Stimulated activated CD4-positive, alpha-beta T cell treated with anti-CD3 and anti-CD28 coated beads, Interleukin-1b, Interleukin-23, amount 100 ng/mL, for 4 hours (primary cell): ENCODE data around the gene JPH3.
A peak's percentile ranks its signal among the peaks of the same experiment; 100 is the strongest.

Experiments used
- DNase-seq, 2 donors: peaks; one replicate each; pipeline ENCODE4 v3.0.0-alpha.2; 2020; ENCODE audit warnings: low read depth in 2 of 2

Gene JPH3

DNA sequence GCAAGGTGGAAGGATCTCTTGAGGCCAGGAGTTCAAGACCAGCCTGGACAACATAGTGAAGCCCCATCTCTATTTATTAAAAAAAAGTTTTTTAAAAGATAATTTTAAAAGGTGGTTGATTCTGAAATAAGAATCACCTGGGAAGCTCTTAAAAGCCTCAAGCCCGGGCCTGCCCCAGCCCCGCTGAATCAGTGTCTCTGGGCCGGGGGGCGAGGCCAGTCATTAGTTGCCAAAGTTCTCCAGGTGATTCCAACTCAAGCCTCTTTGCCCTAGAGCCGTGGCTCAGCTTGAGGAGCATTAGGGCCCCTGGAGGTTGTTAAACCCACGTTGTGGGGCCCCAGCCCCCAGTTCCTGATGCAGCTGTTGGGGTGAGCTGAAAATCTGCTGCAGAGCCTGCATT, 24.6 kb downstream of the JPH3 start:
- no peak for DNase-seq

DNA sequence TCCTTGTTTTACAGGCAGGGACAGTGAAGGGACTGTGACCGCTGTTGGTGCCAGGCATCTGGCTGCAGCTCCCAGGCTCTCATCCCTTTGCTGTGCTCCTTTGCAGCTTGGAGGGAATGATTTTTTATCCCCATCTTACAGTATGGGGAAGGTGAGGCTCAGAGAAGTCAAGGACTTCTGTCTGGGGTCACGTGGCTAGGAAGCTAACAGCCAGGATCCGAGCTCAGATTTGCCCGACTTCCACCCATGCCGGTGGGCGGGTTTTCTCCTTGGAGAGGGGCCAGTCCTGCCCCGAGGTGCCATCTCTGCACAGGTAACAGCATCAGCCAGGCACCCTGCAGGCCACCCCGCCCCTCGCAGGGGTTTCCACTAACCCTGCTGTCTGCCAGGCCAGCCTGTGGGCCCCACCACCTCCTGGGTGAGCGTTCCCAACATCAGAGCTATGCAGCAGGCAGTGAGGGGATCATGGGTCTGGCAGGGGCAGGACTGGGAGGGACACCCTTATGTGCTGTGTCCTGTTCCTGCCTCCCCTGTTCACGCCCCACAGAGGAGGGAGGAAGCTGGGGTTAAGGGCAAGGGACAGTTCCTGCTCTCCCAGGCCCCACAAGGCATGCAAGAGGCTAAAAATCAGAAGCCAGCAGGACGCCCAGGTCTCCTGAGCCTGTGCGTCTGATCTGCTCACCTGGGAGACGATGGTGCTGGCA, 25.4 kb downstream of the JPH3 start:
- no peak for DNase-seq

DNA sequence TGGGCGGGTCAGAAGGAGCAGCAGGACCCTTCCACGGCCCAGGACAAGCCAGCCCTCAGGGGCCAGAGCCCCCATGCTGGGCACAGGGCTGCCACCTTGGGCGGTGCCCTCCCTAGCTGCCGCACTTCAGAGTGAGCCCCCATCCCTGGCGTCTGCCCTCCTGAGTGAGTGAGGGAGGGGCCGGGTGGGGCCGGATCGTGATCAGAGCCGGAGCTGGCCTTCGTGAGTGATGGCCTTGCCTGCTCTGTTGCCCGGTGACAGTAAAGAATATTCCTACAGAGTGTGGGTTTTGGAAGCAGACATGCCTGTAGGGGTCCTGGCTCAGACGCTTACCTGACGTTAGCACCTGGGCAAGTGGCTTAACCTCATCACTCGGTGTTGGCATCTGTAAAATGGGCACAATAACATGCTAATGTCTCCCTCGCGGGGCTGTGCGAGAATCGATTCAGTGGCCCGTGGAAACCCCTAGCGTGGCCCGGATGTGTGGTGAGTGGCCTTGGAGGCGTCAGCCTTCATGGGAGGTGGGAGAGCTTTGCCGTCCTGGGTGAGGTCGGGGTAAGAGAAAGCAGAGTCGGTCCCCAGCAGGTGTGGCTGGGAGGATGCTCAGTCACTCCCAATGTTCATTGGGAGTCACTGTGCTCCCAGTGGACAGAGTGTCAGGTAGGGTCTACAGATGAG, 26.1 kb downstream of the JPH3 start:
- DNase-seq, result no peak

DNA sequence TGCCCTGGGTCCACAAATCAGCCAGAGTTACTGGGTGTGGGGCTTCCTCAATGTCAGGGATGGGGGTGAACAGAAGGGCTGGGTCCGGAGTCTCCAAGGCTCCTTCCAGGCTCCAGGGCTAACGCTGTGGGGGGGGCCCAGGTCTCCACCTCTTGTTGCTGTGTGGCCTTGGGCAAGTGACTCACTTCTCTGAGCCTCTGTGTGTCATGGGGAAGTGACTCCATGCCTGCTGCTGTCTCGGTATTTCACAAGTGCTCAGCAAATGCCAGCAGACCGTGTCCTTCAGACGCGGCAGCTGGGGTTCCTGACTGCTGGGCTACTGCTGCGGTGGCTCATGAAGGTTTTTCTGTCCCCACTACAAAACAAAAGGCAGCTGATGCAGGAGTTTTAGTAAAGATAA, 26.6 kb downstream of the JPH3 start:
- DNase-seq, result no peak

DNA sequence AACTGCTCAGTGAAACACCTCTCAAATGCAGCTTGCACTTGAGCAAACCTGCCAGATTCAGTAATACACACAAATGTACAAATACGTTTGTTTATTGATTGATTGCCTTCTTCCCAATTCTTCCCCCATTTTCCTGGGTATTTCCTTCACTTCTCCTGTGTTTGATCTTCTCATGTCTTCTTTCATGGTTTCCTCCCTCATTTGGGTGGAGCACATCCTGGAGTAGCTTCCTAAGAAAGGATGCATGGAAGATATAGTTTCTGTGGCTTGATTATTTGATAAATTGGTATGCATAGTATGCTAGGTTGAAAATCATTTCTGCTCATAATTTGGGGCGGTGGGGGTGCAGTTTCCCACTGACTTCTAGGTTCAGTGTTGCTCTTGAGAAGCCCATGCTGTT, 28.8 kb downstream of the JPH3 start:
- no peak for DNase-seq

DNA sequence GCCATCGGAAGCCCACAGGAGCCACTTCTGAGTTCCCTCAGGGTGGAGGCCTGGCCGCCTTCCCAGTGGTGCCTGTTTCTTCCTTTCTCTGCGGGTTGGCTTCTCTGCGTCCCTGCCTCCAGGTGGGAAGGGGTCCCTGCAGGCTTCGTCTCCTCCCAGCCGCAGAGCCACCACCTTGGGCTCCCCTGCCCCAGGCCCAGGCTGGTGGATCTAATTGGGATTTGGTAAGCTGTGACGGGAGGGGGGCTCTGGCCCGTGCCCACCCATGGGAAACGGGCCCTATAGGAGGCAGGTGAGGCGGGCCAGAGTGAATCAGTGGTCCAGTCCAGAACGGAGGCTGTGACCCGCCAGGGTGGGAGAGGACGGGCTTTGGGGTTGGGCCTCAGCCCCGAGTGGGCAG, 32.1 kb downstream of the JPH3 start:
- DNase-seq, result no peak

DNA sequence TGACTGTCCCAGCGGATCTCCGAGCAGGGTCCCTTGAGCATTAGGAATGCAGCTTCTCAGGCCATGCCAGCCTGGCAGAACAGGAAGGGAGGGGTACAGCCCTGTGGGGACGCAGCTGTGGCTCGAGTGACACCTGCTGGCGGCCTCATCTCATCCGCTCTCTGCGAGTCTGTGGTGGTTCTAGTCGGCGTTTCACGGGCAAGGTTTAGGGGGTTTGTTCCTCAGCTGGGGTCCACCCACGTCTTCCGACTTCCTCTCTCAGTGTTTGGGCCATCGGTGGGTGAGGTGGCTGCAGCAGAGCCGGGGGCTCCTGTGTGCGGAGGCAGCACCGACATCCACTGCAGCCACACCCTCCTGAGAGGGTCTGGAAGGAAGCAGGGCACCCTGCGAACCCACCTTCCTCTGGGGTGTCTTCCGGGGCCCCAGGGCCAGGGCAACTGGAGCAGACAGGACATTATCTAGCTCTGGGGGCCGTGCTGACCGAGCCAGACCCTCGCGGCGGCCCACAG, 33.3 kb downstream of the JPH3 start:
- DNase-seq, result peak; percentile 63 to 64

DNA sequence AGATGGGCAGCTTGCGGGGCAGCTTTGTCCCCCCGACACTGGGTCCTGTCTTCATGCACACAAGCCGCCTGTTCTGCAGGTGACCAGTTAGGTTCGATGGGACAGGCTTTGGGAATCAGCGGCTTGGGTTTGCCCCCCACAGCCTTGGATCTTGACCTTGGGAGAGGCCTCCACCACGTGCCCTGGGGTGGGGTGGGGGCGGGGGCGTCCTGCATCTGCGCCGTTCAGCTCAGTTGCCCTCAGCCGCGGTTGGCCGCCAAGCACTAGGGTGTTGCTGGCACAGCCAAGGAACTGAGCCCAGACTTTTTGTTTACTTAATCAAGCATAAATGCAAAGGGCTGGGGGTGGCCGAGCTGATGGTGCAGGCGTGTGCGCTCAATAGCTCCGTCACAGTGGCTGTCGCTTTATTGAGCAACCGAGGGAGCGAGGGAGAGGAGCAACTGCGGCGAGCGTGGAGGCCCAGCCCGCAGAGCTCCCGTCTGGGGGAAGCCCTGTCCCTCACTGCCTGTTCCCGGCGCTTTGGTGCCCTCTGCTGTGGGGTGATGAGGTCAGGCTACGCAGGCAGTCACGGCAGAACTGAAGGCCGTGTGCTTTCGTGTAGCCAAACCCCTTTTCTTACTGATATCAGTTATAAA, 33.9 kb downstream of the JPH3 start:
- peak; percentile 70 to 76 for DNase-seq

DNA sequence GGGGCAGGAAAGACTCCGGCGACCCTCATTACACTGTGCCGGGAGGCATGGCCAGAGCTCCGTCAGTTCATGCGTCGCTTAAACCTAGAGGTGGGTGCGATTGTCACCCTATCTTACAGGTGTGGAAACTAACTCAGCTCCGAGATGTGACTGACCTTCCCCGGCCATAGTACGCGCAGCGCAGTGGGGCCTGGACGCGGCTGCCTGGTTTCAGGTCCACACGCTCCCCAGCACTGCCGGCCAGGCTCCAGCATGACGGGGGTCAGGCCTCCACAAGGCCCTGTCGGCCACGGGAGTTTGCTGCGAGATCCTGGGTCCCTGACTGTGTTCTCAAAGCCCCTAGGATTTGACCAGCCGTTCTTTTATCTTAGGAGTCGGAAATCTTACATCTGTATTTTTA, 34.4 kb downstream of the JPH3 start:
- no peak for DNase-seq

DNA sequence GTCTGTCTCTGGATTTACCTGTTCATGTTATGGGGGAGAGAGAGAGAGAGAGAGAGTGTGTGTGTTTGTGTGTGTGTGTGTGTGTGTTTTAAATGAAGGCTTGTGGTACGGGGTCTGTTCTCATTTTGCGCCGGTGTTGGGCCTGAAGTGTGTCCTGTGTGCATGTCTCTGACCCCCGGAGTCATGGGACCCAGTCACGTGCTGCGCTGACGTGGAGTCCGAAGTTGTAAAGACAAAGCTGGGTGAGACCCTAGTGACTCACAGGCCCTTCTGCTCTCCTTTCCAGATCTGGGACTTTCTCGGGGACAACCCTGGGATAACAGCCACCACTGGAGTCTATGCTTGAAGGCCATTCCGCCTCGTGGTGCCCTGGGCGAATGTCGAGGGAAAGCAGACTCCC, 35.0 kb downstream of the JPH3 start:
- no peak for DNase-seq

DNA sequence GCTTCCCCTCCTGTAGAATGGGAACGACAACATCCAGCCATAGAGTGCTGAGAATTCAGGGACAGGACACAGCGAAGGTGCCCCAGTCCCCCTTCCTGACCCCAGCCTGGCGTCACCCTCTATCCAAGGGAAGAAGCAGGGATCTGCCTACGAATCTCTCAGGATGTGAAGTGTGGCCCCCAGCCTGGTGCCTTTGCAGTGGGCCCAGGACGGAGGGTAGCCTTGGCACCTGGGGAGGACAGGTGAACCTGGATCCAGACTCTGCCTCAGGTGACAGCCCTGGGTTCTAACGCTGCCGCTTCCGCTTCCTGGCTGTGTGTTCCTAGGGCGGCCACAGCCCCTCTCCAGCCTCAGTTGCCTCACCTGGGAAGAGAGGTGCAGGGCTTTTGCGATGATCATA, 36.4 kb downstream of the JPH3 start:
- no peak for DNase-seq

DNA sequence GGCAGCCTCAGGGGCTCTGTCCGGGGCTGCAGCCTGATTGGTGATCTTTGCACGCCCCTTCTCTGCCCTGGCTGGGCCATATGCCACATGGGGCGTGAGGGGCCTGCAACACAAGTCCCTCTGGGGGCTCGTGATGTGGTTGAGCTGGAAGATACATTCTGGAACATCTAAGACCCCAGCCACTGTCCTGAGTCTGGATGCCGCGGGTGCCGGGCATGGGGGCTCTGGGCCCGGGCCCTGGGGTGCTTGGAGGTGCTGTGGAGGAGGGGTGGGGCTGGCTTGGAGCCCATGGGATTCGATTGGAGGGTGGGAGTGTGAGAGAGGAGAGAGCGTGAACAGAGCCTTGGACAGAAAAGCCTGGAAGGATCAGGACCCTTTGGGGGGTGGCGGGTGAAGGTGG, 39.4 kb downstream of the JPH3 start:
- no peak for DNase-seq

DNA sequence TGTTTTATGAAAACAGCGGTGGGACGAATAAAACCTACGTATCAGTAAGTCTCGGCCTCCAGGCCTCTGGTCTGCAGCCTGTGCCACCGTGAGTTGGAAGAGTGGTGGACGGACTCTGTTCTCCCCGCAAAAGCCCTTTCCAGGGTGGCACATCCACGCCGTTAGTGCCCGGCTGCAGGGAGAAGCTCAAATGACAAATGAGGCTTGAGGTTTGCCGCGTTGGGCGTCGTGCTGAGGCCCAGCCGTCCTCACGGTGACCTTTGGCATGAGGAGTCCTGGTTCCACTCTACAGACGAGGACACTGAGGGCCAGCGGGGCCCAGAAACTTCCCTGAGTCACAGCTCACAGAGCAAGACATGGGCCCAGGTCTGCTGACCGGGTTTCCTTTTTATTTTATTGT, 40.2 kb downstream of the JPH3 start:
- DNase-seq, result no peak

DNA sequence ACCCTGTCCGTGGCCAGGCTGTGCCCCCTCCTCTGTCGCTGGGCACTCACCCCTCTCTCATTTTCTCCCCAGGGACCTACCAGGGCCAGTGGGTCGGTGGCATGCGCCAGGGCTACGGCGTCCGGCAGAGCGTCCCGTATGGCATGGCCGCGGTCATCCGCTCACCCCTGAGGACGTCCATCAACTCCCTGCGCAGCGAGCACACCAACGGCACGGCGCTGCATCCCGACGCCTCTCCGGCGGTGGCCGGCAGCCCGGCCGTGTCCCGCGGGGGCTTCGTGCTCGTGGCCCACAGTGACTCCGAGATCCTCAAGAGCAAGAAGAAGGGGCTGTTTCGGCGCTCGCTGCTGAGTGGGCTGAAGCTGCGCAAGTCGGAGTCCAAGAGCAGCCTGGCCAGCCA, 41.9 kb downstream of the JPH3 start:
- DNase-seq, result no peak

DNA sequence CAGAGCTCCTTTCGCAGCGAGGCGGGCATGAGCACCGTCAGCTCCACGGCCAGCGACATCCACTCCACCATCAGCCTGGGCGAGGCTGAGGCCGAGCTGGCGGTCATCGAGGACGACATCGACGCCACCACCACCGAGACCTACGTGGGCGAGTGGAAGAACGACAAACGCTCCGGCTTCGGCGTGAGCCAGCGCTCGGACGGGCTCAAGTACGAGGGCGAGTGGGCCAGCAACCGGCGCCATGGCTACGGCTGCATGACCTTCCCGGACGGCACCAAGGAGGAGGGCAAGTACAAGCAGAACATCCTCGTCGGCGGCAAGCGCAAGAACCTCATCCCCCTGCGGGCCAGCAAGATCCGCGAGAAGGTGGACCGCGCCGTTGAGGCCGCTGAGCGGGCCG, 42.3 kb downstream of the JPH3 start:
- DNase-seq, result no peak

DNA sequence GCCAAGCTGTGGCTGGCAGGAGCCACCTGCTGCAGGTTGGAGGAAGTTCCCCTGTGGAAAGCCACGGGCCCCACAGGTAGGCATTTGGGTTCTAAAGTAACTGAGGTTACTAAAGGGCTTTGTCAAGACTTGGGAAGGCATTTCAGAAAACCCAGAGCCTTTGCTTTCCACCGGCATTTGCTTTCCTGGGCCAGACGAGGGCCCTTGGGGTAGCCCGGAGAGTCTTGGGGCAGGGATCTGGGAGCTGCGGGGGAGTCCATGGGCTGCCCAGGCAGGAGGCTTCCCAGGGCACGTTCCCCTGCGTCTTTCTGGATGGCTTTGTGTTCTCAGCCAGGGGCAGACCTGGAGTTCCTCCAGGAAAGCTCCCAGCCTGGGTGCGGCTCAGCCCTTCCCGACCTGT, 43.5 kb downstream of the JPH3 start:
- DNase-seq, result no peak

DNA sequence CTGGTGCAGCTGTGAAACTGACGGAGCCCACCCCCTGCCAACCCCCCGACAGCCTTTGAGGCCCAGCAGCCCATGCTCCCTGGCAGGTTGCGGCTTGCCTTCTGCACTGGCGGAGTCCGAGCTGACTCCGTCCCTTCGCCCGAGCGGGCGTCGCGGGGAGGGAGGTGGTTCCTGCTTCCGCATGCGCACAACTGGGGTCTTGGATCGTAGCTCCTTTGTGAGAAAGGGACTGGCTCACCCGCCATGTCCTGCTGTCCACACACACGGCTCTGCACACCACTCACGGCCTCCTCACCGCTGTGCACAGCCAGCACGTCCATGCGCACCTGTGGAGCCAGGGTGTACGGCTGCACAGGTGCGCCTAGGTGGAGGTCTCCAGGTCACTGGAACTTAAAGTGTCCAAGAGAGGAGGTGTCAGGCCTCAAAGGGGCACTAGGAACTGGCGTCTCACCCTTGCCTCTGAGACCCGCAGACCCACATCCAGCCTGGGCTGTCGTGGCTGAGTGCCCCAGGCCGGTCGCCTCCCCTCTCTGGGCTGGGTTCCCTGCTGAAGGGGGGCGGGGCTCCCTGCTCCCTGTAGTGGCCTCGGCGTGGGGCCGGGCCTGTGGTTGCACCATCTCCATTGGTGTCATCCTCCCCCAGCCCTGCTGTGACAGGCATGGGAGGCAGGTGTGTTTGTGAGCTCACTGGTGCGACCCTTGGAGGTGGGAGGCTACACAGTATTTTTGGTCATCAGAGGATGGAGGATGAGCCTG, 45.3 kb downstream of the JPH3 start:
- no peak for DNase-seq

DNA sequence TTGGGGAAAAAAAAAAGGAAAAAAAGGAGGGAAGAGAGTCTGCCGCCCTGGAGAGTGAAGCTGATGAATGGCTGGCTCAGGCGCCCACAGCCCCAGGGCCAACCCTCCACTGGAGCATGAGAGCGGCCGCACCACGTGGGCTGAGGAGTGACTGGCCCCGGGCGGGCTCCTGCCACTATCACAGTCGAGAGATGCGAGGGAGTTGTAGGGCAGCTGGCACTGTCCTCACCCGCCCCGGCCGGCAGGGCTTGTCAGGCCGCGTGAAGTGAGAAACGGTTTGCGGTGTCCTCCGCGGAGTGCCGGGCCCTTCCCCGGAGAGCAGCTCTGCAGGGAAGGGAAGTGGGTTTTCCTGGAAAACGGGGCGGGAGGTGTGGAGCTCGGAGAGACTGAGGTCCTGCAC, 45.9 kb downstream of the JPH3 start:
- no peak for DNase-seq

DNA sequence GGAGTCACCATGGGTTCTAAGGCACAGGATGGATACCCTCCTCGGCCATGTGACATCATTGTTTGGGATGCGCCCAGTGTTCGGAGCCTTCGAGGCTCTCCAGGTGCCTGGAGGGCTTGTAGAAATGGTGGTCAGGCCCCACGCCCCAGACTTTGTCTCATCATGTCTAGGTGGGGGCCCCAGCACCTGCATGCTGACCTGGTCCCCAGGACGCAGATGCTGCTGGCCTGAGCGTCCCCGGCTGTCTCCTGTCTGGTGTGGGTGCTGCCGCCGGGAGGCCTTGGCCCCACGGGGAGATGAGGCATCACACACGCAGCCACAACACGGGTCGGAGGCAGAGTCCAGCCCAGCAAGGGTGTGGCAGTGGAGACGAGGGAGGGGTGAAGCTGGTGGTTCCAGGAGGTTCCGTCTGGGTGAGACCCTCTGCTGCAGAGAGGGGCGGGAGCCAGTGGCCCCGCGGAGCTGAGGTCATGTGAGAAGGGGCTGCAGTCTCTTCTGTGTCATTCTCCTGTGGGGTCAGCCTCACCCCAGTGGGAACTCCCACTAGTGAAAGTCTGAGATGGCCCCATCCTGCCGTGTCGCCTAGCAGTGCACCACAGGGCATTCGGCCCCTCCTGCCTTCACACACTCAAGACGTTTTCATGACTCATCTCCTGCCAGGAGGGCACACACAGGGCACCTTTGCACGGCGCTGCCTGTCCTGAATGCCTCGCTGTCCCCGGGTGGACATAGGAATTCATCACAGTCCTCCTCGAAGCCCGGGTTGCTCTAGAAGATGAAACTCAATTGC, 46.6 kb downstream of the JPH3 start:
- DNase-seq, result no peak

DNA sequence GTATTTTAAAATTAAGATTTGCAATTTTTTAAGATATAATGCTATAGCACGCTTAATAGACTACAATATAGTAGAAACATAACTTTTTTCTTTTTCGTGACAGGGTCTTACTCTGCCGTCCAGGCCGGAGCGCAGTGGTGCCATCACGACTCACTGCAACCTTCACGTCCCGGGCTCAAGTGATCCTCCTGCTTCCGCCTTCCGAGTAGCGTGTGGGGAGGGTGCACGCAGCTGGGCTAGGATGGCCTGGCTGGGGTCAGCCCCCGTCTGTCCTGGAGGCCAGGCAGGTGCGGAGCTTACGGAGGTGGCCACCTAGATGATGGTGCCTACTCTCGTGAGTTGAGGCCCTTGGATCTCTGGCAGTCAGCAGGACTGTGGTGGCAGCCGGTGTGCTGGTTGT, 50.1 kb downstream of the JPH3 start:
- DNase-seq, result no peak

DNA sequence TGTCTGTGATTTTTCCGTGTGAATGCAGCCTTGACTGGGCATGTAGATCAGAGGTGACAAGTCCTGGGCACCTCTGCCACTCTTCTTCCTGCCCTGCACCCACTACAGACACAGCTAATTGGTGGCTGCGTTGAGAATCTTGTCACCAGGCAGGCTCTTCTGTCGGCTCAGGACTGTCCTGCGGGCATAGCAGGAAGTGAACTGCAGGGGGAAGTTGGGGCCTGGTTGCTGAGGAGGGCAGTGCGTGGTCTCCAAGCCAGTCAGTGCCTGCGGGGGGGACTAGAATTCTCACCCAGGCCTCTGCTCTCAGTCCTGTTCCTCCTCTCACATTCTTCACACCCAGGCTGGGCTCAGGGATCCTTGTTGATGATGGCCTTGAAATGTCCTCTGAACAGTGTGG, 50.5 kb downstream of the JPH3 start:
- DNase-seq, result no peak

DNA sequence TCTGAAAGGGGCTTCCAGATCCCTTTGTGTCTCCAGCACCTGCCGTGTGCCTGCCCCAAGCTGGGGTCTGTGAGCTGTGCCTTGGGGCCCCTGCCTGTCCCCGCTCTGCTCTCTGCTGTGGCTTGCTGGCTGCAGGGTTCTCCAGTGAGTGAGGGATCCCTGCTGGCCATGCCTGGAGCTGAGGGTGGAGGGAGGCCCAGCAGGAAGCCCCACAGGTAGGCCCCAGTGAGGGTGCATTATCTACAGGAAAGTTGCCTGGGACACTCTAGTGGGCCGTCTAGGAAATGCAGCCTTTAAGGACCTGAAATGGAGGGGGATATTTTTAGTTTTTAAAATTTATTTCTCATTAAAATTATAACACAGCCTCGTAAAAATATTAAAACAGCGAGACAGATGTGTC, 50.9 kb downstream of the JPH3 start:
- no peak for DNase-seq
